ENCODE data around the gene VEGFC. TPM values are rescaled to one million over a fixed set of nuclear protein-coding genes. Genes with fewer than 3 reads are reported as not detected.

The VEGFC gene
- total and polyA plus RNA-seq, 10 of the 15 experiments (the other 5 are each of a cell fraction or from before 2014, with no cell fraction given): 0.03 to 0.04 TPM; not detected in 8

- TF ChIP-seq SKIL (IDR thresholded peaks at IDR 0.05; ENCODE audit: low read depth, poor library complexity, severe bottlenecking) (no peak), PKNOX1 (IDR thresholded peaks at IDR 0.05) (no peak), E4F1 (IDR thresholded peaks at IDR 0.05; ENCODE audit: borderline replicate concordance, partially characterized antibody) (no peak), JUND (IDR thresholded peaks at IDR 0.05; ENCODE audit: low read depth, low read length) (no peak)
Observed at GRCh38 chr4:176778063-176778462, 14.7 kb downstream of the VEGFC start (continued).

- no TSS peak for BruUV-seq (replicated peaks)
- H3K36me3 ChIP-seq (ENCODE audit: control insufficient read depth in 2 of 2, insufficient read depth in 2 of 2, low read length in 1 of 2): no peaks in the 10 kb centered on the region
- no peak for FAIRE-seq
- H2AFZ ChIP-seq (ENCODE audit: control insufficient read depth, low read depth, low read length): no peak overlapping the region
- no peaks in the 10 kb centered on the region for H3K9me3 ChIP-seq (replicated peaks; ENCODE audit: control insufficient read depth, insufficient read depth, low read length)
- no peaks in the 10 kb centered on the region for H3K79me2 ChIP-seq (ENCODE audit: control insufficient read depth, insufficient read depth, low read length)
- no peak overlapping the region for H3K9ac ChIP-seq (ENCODE audit: control insufficient read depth, insufficient read depth, low read length)
- no peaks in the 10 kb centered on the region for H3K4me1 ChIP-seq (ENCODE audit: control insufficient read depth, insufficient read depth, low read length)
- DNase-seq (ENCODE audit: low read depth, low spot score): no peak
- H3K4me3 ChIP-seq: no peak overlapping the region
- in situ Hi-C loops (cut with MboI): no loop called here
- RAD21 ChIA-PET (ENCODE audit: unreplicated experiment): no interaction called here
- ATAC-seq: no peak
- H4K20me1 ChIP-seq (ENCODE audit: control insufficient read depth, insufficient read depth): no peaks in the 10 kb centered on the region
- no peaks in the 10 kb centered on the region for H3K27me3 ChIP-seq (replicated peaks in 1 of 2; ENCODE audit: control insufficient read depth in 2 of 2, insufficient read depth in 2 of 2, low read length in 1 of 2)
- no peak overlapping the region for H3K27ac ChIP-seq (ENCODE audit: control insufficient read depth, insufficient read depth)
- CTCF ChIA-PET: no interaction called here
- POLR2A ChIA-PET: no interaction called here
- WGBS (ENCODE audit: insufficient coverage, insufficient replicate concordance, low lambda C conversion rate, missing lambda C conversion rate): 65% methylated on average over 1 of the region's 1 CpG
- H3K4me2 ChIP-seq (ENCODE audit: control insufficient read depth, insufficient read depth): no peak overlapping the region
- intact Hi-C loops (cut with micrococcal nuclease; ENCODE audit: unreplicated experiment): no loop called here
- SMC1A ChIA-PET (ENCODE audit: uncharacterized antibody, unreplicated experiment): interaction anchor here (1.3 to 1.4 kb wide), 2 partner anchors 17 to 46 kb away, joined by 4 to 5 read pairs; no protein-coding TSS in a partner anchor
- TF ChIP-seq STAT3 (IDR thresholded peaks at IDR 0.05; ENCODE audit: low read depth, low read length) (no peak), IKZF2 (IDR thresholded peaks at IDR 0.05) (no peak), USF1 (IDR thresholded peaks at IDR 0.05; ENCODE audit: borderline replicate concordance, extremely low read length, insufficient read depth, low read depth, low read length) (no peak), ZBTB4 (CRISPR knock-in tag; IDR thresholded peaks at IDR 0.05) (no peak), HCFC1 (IDR thresholded peaks at IDR 0.05; ENCODE audit: low read length) (no peak), CHD4 (IDR thresholded peaks at IDR 0.05) (no peak), DPF2 (IDR thresholded peaks at IDR 0.05) (no peak), BACH1 (IDR thresholded peaks at IDR 0.05; ENCODE audit: borderline replicate concordance) (no peak)
Observed at GRCh38 chr4:176775338-176775737, 17.4 kb downstream of the VEGFC start.
